ENCODE data around the gene TMEM187. TPM values are rescaled to one million over a fixed set of nuclear protein-coding genes. Genes with fewer than 3 reads are reported as not detected.

TMEM187 gene
- total RNA-seq, 4 donors from 2014 or later = 3.8 to 10.7 (median 8.7) TPM

DNA sequence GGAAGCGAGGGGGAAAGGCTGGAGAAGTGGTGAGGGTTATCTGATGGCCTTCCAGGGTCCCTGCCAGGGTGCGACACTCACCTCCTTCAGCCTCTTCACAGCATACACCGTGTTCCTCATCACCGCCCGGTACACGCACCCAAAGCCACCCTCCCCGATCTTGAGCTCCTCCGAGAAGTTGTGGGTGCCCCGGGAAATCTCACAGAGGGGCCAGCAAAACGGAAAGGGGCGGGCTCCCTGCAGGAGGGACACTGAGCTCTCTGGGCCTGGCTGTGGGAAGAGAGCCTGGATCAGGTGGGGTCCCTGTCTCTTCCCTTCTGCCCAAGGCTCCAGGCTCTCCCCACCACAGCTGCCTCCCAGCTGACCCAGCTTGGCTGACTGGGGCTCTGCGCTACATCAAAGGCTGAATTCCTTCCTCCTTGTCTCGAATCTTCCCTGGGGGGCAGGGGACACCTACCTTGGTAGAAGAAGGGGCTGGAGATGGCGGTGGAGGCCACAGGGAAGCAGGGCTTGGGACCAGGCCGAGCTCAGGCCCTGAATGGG lies 46.0 kb downstream of the TMEM187 start:
- 86% methylated on average over 11 of the region's 15 CpGs; no CpG with 5 or more reads in 1 of the 2 donors for WGBS, 2 donors
- peak overlapping the region in 2 of 3 donors; percentile 12 to 54 for H3K27ac ChIP-seq
- TF ChIP-seq POLR2A (IDR thresholded peaks at IDR 0.05) = no peak
- TF ChIP-seq, protein P1, sequence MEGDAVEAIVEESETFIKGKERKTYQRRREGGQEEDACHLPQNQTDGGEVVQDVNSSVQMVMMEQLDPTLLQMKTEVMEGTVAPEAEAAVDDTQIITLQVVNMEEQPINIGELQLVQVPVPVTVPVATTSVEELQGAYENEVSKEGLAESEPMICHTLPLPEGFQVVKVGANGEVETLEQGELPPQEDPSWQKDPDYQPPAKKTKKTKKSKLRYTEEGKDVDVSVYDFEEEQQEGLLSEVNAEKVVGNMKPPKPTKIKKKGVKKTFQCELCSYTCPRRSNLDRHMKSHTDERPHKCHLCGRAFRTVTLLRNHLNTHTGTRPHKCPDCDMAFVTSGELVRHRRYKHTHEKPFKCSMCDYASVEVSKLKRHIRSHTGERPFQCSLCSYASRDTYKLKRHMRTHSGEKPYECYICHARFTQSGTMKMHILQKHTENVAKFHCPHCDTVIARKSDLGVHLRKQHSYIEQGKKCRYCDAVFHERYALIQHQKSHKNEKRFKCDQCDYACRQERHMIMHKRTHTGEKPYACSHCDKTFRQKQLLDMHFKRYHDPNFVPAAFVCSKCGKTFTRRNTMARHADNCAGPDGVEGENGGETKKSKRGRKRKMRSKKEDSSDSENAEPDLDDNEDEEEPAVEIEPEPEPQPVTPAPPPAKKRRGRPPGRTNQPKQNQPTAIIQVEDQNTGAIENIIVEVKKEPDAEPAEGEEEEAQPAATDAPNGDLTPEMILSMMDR (IDR thresholded peaks at IDR 0.05) = no peak
- H3K36me3 ChIP-seq = no peaks in the 10 kb centered on the region
- intact Hi-C loops (cut with DNase I) = no loop called here
- peak overlapping the region in 1 of 3 donors; percentile 35 for H3K4me3 ChIP-seq (replicated peaks in 1 of 3)
- no peak for DNase-seq
- no peaks in the 10 kb centered on the region for H3K27me3 ChIP-seq
- H3K9me3 ChIP-seq = no peaks in the 10 kb centered on the region
- H3K4me1 ChIP-seq = peaks cover 9 to 27% of the 10 kb centered on the region in 2 donors

DNA sequence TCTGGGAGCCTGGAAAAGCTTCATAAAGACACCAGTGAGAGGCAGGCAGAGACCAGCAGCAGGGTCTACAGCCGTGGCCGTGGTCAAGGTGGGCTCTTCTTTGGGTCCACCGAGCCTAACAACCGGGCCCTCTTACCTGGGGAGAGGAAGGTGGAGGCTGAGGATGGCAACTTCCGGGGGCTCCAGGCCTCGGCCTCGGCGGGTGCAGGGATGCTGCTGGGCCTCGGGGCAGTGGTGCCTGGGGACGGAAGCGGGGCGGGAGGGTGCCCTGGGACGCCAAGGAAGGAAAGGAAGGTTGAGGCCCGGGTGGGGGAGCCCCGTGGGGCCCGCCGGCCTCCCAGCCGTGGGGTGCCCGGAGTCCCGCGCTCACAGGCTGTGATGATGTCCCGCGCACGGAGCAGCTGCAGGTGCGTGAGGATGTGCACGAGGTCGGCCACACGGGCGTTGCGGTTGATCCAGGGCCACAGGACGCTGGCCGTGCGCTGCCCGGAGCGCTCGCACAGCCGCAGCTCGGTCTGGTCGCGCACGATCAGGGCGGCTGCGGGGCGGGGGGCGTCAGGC lies 46.6 kb downstream of the TMEM187 start:
- WGBS, 2 donors = 4% methylated on average over 7 of the region's 45 CpGs; no CpG with 5 or more reads in 1 of the 2 donors
- Histone ChIP-seq H3K27me3 (no peaks in the 10 kb centered on the region), H3K36me3 (no peaks in the 10 kb centered on the region), H3K4me3 (replicated peaks in 1 of 3) (peak overlapping the region in 1 of 3 donors; percentile 35), H3K9me3 (no peaks in the 10 kb centered on the region), H3K27ac (peak overlapping the region in 2 of 3 donors; percentile 12 to 54), H3K4me1 (peaks cover 9 to 29% of the 10 kb centered on the region in 2 donors)
- no peak for TF ChIP-seq POLR2A (IDR thresholded peaks at IDR 0.05)
- TF ChIP-seq, protein P1 (IDR thresholded peaks at IDR 0.05) = no peak
- intact Hi-C loops (cut with DNase I) = no loop called here
- no peak for DNase-seq

DNA sequence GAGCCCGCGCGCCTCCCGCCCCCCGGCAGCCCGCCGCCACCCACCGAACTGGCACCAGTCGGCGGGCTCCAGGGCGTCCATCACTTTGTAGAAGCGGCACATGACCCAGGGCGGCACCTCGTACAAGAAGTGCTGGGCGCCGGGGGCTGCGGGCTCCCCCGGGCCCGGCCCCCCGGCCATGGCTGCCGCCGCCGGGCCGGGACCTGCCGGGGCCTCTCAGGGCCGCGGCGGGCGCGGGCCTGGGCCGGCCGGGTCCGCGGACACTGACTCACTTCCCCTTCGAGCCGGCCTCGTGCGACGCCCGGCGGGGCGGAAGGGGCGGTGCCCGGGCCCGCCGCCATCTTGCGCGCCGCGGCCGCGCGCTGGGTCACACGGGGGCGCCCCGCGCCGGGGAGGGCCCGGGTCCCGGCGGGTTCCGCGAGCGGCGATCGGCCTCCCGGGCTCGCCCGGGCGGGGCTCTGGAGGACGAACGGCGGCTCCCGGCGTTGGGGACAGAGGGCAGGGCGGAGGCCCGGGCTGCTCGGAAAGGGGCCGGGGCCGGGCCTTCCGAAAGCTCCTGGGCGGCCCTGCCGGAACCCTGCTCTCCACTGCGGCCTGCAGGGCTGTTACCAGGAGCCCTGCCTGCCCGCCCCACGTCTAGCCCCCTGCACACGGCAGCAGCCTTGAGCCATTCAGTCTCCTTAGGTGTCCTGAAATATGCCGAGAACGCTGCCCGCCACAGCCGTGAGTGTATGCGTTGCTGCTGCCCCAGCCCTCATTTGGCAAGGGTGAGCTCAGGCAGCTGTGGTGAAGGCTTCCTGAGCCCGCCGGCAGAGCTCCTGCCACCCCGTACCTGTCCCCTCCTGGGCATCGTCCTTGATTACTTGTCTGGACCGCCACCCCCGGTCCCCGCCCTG lies 47.3 kb downstream of the TMEM187 start, which contains the start of gene IRAK1:
TSS of gene IRAK1 (minus strand) at position 270 of the 896 bp plus-strand sequence. CDS start at position 180, 90 bp downstream.
- no CpG with 5 or more reads among the region's 99 CpGs for WGBS, 2 donors

DNA sequence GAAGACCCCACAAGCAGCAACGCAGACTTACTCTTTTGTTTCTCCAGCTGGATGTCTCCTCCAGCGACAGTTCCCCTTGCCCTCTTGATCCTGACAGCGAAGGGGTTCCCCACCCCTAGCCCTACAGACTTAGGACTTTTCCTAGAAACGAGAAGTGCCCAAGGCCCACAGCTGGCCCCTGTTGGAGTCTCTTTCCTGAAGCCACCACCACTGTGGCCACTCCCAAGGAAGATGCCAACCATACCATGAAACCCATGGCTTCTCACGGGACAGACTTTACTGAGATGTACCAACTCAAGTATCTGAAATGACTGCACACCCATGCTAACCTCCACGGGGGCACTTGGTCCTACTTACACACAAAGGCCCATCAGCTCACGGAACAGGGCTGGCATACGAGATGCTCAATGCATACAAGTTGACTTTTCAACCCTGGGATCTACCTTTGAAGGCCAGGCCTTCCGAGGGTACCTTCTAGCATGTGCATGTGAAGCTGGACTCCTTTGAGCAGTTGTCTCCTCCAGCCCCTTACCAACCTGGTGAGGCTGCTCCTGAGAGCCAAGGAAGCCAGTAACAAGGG lies 48.1 kb downstream of the TMEM187 start:
- intact Hi-C loops (cut with DNase I) = no loop called here
- no peaks in the 10 kb centered on the region for H3K27me3 ChIP-seq
- peak overlapping the region; percentile 65 to 77 (median 68) for H3K27ac ChIP-seq
- peak overlapping the region in 1 of 3 donors; percentile 28 for H3K4me3 ChIP-seq (replicated peaks in 1 of 3)
- WGBS, 2 donors = 62 to 77% methylated on average over 5 to 8 of the region's 9 CpGs
- no peaks in the 10 kb centered on the region for H3K9me3 ChIP-seq
- no peaks in the 10 kb centered on the region for H3K36me3 ChIP-seq
- no peak for DNase-seq
- peaks cover 9 to 33% of the 10 kb centered on the region in 2 donors for H3K4me1 ChIP-seq
- TF ChIP-seq, protein P1 (IDR thresholded peaks at IDR 0.05) = no peak
- TF ChIP-seq POLR2A (IDR thresholded peaks at IDR 0.05) = no peak

More for the DNA sequence above, 47.3 kb downstream of the TMEM187 start, which contains the start of gene IRAK1:
- H3K9me3 ChIP-seq = no peaks in the 10 kb centered on the region
- H3K27me3 ChIP-seq = no peaks in the 10 kb centered on the region
- intact Hi-C loops (cut with DNase I) = no loop called here
- peak within 1 kb of the TSS; percentile 65 to 77 (median 68) for H3K27ac ChIP-seq
- peak; percentile 48 to 49 for DNase-seq
- TF ChIP-seq, protein P1 (IDR thresholded peaks at IDR 0.05) = no peak
- TF ChIP-seq POLR2A (IDR thresholded peaks at IDR 0.05) = peak in 1 of 2 donors; percentile 48
- H3K4me3 ChIP-seq (replicated peaks in 1 of 3) = peak within 1 kb of the TSS in 1 of 3 donors; percentile 35
- no peaks in the 10 kb centered on the region for H3K36me3 ChIP-seq
- peaks cover 9 to 29% of the 10 kb centered on the region in 2 donors for H3K4me1 ChIP-seq

Data from thyroid gland (tissue), 4 donors.